Measurements from ENCODE around the gene LAMC3. TPM values are rescaled to one million over a fixed set of nuclear protein-coding genes. Genes with fewer than 3 reads are reported as not detected.

Gene LAMC3
- total RNA-seq, 1 donor, result not detected

DNA sequence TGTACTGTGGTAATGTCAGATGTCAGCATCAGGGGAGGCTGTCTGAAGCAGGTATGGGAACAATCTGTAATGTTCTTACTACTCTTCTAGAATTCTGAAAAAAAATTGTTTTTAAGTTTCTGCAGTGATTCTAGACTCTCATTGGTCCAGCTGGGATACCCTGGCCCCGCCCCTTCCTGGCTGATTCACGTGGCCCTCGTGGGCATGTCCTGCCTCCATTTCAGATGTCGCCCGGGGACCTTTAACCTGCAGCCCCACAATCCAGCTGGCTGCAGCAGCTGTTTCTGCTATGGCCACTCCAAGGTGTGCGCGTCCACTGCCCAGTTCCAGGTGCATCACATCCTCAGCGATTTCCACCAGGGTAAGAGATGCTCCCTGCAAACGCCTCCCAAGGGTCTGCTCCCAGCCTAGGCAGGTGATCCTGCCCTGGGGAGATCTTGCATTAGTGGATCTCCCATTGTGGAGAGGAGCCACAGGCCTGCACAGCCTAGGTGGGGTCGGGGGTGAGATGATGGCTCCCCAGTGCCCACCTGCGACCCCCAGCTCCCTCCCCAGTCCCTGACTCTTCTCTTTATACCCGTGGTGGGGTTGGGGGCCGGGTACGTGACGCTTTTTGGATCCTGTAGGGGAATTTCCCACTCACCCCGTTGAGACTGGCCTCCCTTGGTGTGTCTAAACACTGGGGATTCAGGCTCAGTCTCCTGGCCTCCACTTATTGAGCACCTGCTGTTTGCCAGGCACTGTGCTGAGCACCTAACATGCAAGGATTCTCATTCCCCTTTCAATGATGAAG, 36.5 kb downstream of the LAMC3 start:
- no peak for TF ChIP-seq CTCF (IDR thresholded peaks at IDR 0.05; ENCODE audit: insufficient read depth, low read length)
- DNase-seq (ENCODE audit: low read depth), result no peak
- H3K4me3 ChIP-seq (ENCODE audit: low read depth, low read length), result no peak overlapping the region

- no peak for TF ChIP-seq CTCF (IDR thresholded peaks at IDR 0.05; ENCODE audit: insufficient read depth, low read length)
- DNase-seq (ENCODE audit: low read depth), result no peak
- H3K4me3 ChIP-seq (ENCODE audit: low read depth, low read length), result no peak overlapping the region
Observed at GRCh38 chr9:131046093-131046380, 37.1 kb downstream of the LAMC3 start.

GRCh38 chr9:131046581-131047202, 37.7 kb downstream of the LAMC3 start:
- H3K4me3 ChIP-seq (ENCODE audit: low read depth, low read length), result no peak overlapping the region
- TF ChIP-seq CTCF (IDR thresholded peaks at IDR 0.05; ENCODE audit: insufficient read depth, low read length), result peak; percentile 95
- peak; percentile 59 for DNase-seq (ENCODE audit: low read depth)

DNA sequence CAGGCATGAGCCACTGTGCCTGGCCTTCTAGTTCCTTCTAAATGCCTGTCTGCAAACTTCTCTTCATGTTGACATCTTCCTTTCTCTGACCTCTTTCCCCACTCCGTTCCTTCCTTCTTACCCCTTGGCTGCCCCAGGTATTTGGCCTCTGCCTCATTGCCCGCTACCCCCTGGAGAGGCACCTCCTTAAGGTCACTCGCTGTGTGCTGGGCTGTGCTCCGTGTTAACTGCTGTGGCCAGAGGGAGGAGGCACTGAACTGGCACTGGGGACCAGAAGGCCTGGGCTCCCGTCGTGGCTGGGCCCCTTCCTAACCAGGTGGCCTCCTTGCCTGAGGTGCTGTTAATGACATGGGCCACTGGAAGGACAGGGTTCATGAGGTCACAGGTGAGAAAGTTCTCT, 39.4 kb downstream of the LAMC3 start:
- no peak for DNase-seq (ENCODE audit: low read depth)
- TF ChIP-seq CTCF (IDR thresholded peaks at IDR 0.05; ENCODE audit: insufficient read depth, low read length), result no peak

DNA sequence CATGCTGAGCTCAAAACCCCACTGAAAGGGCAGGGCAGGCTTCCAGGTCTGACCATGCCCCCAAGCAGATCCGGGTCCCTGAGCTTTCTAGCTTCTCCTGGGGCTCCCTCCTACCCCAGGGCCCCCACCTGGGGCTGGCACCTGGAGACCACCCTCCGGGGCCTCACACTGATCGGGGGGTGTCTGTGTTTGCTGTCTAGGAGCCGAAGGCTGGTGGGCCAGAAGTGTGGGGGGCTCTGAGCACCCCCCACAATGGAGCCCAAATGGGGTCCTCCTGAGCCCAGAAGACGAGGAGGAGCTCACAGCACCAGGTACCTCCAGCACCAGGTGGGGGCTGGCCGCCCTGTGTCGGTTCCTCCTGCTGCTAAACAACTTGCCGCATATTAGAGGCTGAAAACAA, 39.8 kb downstream of the LAMC3 start:
- TF ChIP-seq CTCF (IDR thresholded peaks at IDR 0.05; ENCODE audit: insufficient read depth, low read length), result no peak
- DNase-seq (ENCODE audit: low read depth), result no peak
- H3K4me3 ChIP-seq (ENCODE audit: low read depth, low read length), result no peak overlapping the region

More for the DNA sequence above, 39.4 kb downstream of the LAMC3 start:
- no peak overlapping the region for H3K4me3 ChIP-seq (ENCODE audit: low read depth, low read length)

DNA sequence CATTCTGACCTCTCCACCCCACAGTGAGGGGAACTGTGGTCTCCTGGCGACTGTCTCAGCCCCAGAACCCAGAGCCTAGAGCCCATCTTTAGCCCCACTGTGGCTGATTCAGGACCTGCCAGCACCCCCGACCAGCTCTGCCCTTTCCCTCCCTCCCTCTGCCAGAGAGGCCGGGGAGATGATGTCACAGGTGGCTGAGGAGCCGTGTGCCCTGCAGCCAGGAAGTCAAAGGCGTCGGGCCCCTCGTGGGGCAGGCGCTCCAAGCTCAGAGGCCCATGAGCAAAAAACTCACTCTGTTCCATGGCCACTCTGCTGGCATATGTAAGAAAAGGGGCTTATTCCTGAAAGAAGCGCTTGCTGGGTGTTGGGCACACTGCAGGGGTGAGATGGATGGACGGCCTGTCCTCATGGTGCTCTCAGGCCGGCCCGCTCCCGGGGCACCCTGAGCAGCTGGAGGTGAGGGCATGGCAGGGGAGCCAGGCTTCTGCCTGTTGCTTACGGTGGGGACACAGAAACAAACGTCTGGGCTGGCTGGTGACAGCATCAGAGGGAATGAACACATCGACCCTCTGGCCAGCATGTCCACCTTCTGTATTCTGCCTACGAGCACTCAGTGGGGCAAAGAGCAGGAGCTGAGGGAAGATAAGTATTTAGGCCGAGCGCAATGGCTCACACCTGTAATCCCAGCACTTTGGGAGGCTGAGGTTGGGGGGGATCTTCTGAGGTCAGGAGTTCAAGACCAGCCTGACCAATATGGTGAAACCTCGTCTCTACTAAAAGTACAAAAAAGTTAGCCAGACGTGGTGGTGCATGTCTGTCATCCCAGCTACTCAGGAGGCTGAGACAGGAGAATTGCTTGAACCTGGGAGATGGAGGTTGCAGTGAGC, 41.1 kb downstream of the LAMC3 start:
- no peak for DNase-seq (ENCODE audit: low read depth)
- no peak overlapping the region for H3K4me3 ChIP-seq (ENCODE audit: low read depth, low read length)
- no peak for TF ChIP-seq CTCF (IDR thresholded peaks at IDR 0.05; ENCODE audit: insufficient read depth, low read length)
